IMR-90 (cell line): Measurements from ENCODE around the gene TAS2R40. TPM values are rescaled to one million over a fixed set of nuclear protein-coding genes. Genes with fewer than 3 reads are reported as not detected.

Experiments
- ATAC-seq: fragments of 200-7000 bp; cut with Tn5 transposase; 2 replicates; pipeline ENCODE4 v1.9.1; 2020; ENCODE audit warnings: low read depth, mild to moderate bottlenecking, moderate library complexity
- BruUV-seq: library from RNA; stranded (reverse); fragments of 400-500 nt; replicated peaks from 2 replicates; lab custom pipeline; 2021; lab: Mats Ljungman, UMichigan
- CTCF ChIA-PET: fragments of 300-600 bp; formaldehyde crosslinking; extraction: SDS; loops from one replicate; lab custom pipeline; 2021; ENCODE audit warnings: antibody characterized with exemption; lab: Yijun Ruan, JAX
- POLR2A ChIA-PET: fragments of 300-600 bp; sonication (Branson Sonifier 250); formaldehyde crosslinking; loops from one replicate; lab custom pipeline; 2022; ENCODE audit warnings: antibody characterized with exemption; ENCODE audit not compliant: unreplicated experiment; lab: Charles Lee
- DNase-seq: peaks from one replicate; pipeline ENCODE4 v3.0.0; 2013
- H2AFZ ChIP-seq: replicated peaks from 2 replicates; pipeline ENCODE3; 2013; ENCODE audit warnings: low read length, mild to moderate bottlenecking; ENCODE audit not compliant: poor library complexity
- H2AK5ac ChIP-seq: 2 replicates; pipeline ENCODE4 v1.6.1; 2013; ENCODE audit warnings: low read depth, low read length, inconsistent platforms
- H2AK9ac ChIP-seq: replicated peaks from 2 replicates; pipeline ENCODE3; 2013; ENCODE audit warnings: mild to moderate bottlenecking, low read depth, low read length, moderate library complexity; ENCODE audit not compliant: poor library complexity
- H2BK120ac ChIP-seq: 2 replicates; pipeline ENCODE4 v1.6.1; 2013; ENCODE audit warnings: low read depth, low read length, inconsistent platforms
- H2BK15ac ChIP-seq: 3 replicates; pipeline ENCODE4 v1.6.1; 2013; ENCODE audit warnings: low read depth, low read length, inconsistent platforms
- H2BK20ac ChIP-seq: 2 replicates; pipeline ENCODE4 v1.6.1; 2013; ENCODE audit warnings: low read depth, mild to moderate bottlenecking, inconsistent platforms, low read length, moderate library complexity
- H2BK5ac ChIP-seq: 2 replicates; pipeline ENCODE4 v1.6.1; 2013; ENCODE audit warnings: mild to moderate bottlenecking, low read depth, low read length, inconsistent platforms; ENCODE audit not compliant: poor library complexity, severe bottlenecking
- H3K14ac ChIP-seq: replicated peaks from 2 replicates; pipeline ENCODE4 v1.6.1; 2013; ENCODE audit warnings: low read depth, low read length, inconsistent platforms
- H3K18ac ChIP-seq: 2 replicates; pipeline ENCODE4 v1.6.1; 2013; ENCODE audit warnings: low read depth, low read length, control low read depth
- H3K23ac ChIP-seq: 2 replicates; pipeline ENCODE4 v1.6.1; 2013; ENCODE audit warnings: low read depth, low read length, inconsistent platforms
- H3K27ac ChIP-seq: 2 replicates; pipeline ENCODE4 v1.5.1; 2013; ENCODE audit warnings: mild to moderate bottlenecking, control low read depth, low read length; ENCODE audit not compliant: insufficient read depth
- H3K27me3 ChIP-seq: 2 replicates; pipeline ENCODE4 v1.6.1; 2013; ENCODE audit warnings: low read length; ENCODE audit not compliant: control insufficient read depth, insufficient read depth
- H3K36me3 ChIP-seq: 2 replicates; pipeline ENCODE4 v1.6.1; 2013; ENCODE audit warnings: low read length, mixed read lengths; ENCODE audit not compliant: control insufficient read depth, insufficient read depth
- H3K4ac ChIP-seq: 2 replicates; pipeline ENCODE4 v1.6.1; 2013; ENCODE audit warnings: low read depth, low read length, inconsistent platforms
- H3K4me1 ChIP-seq: 2 replicates; pipeline ENCODE4 v1.6.1; 2013; ENCODE audit warnings: low read length, mixed read lengths; ENCODE audit not compliant: control insufficient read depth, insufficient read depth
- H3K4me2 ChIP-seq: 2 replicates; pipeline ENCODE4 v1.6.1; 2013; ENCODE audit warnings: low read depth, mild to moderate bottlenecking, control low read depth, low read length, moderate library complexity
- H3K4me3 ChIP-seq: 2 replicates; pipeline ENCODE4 v1.5.1; 2013; ENCODE audit warnings: low read depth, mild to moderate bottlenecking, control low read depth, low read length, moderate library complexity; ENCODE audit not compliant: insufficient read depth
- H3K56ac ChIP-seq: 2 replicates; pipeline ENCODE4 v1.6.1; 2013; ENCODE audit warnings: low read length, inconsistent platforms; ENCODE audit not compliant: insufficient read depth; ENCODE audit errors: extremely low read depth
- H3K79me1 ChIP-seq, 2 experiments: 2 replicates each; pipeline ENCODE4 v1.6.1; 2013; ENCODE audit warnings: low read length in 2 of 2, inconsistent platforms in 1 of 2, low read depth in 1 of 2
- H3K9ac ChIP-seq: 2 replicates; pipeline ENCODE4 v1.6.1; 2013; ENCODE audit warnings: low read depth, low read length, control low read depth
- H3K9me1 ChIP-seq: 2 replicates; pipeline ENCODE4 v1.6.1; 2013; ENCODE audit warnings: low read length, inconsistent platforms; ENCODE audit not compliant: insufficient read depth
- H3K9me3 ChIP-seq: 2 replicates; pipeline ENCODE4 v1.6.1; 2013; ENCODE audit warnings: low read length; ENCODE audit not compliant: control insufficient read depth, insufficient read depth
- H4K20me1 ChIP-seq: 2 replicates; pipeline ENCODE4 v1.6.1; 2013; ENCODE audit warnings: low read length, inconsistent platforms; ENCODE audit not compliant: insufficient read depth
- H4K5ac ChIP-seq: 2 replicates; pipeline ENCODE4 v1.6.1; 2013; ENCODE audit warnings: mild to moderate bottlenecking, low read depth, low read length, control low read depth
- H4K8ac ChIP-seq, 2 experiments: 2 replicates each; pipeline ENCODE4 v1.6.1; 2013; ENCODE audit warnings: low read depth in 2 of 2, low read length in 2 of 2, control low read depth in 1 of 2, inconsistent platforms in 1 of 2
- H4K91ac ChIP-seq: 2 replicates; pipeline ENCODE4 v1.6.1; 2013; ENCODE audit warnings: low read depth, low read length, inconsistent platforms; ENCODE audit not compliant: insufficient read depth
- BHLHE40 ChIP-seq: fragments of 150-350 bp; IDR thresholded peaks from 2 replicates; pipeline ENCODE4 v1.6.1; 2016; ENCODE audit warnings: mild to moderate bottlenecking, low read depth, low read length
- CEBPB ChIP-seq: IDR thresholded peaks from 2 replicates; pipeline ENCODE4 v1.6.1; 2012; ENCODE audit warnings: low read depth, low read length, improper control_type of control experiment
- CHD1 ChIP-seq: IDR thresholded peaks from 2 replicates; pipeline ENCODE4 v1.6.1; 2012; ENCODE audit warnings: low read depth, low read length, improper control_type of control experiment
- CTCF ChIP-seq: conservative IDR thresholded peaks from 2 replicates; pipeline ENCODE4 v1.5.1; 2012; ENCODE audit warnings: mild to moderate bottlenecking, low read depth, low read length, improper control_type of control experiment
- FOS ChIP-seq: fragments of 150-350 bp; IDR thresholded peaks from 2 replicates; pipeline ENCODE4 v1.6.1; 2016; ENCODE audit warnings: low read depth, low read length
- MAFK ChIP-seq: IDR thresholded peaks from 2 replicates; pipeline ENCODE4 v1.6.1; 2012; ENCODE audit warnings: low read depth, low read length, improper control_type of control experiment
- MAZ ChIP-seq: IDR thresholded peaks from 2 replicates; pipeline ENCODE4 v1.6.1; 2012; ENCODE audit warnings: low read depth, mild to moderate bottlenecking, low read length, improper control_type of control experiment, moderate library complexity, borderline replicate concordance
- MXI1 ChIP-seq: IDR thresholded peaks from 2 replicates; pipeline ENCODE4 v1.6.1; 2012; ENCODE audit warnings: low read depth, mild to moderate bottlenecking, low read length, moderate library complexity, borderline replicate concordance
- NFE2L2 ChIP-seq: fragments of 150-350 bp; IDR thresholded peaks from 2 replicates; pipeline ENCODE4 v1.6.1; 2016; ENCODE audit warnings: low read depth, mild to moderate bottlenecking, low read length
- POLR2A ChIP-seq: IDR thresholded peaks from 2 replicates; pipeline ENCODE4 v1.6.1; 2012; ENCODE audit warnings: mild to moderate bottlenecking, low read depth, low read length
- RAD21 ChIP-seq: IDR thresholded peaks from 2 replicates; pipeline ENCODE4 v1.6.1; 2012; ENCODE audit warnings: low read length, improper control_type of control experiment
- RCOR1 ChIP-seq: IDR thresholded peaks from 2 replicates; pipeline ENCODE4 v1.6.1; 2012; ENCODE audit warnings: mild to moderate bottlenecking, low read length, improper control_type of control experiment; ENCODE audit not compliant: insufficient replicate concordance
- RFX5 ChIP-seq: IDR thresholded peaks from 2 replicates; pipeline ENCODE4 v1.8.0; 2012; ENCODE audit warnings: low read depth, mild to moderate bottlenecking, low read length, moderate library complexity
- SMC3 ChIP-seq: fragments of 150-350 bp; IDR thresholded peaks from 2 replicates; pipeline ENCODE4 v1.6.1; 2016; ENCODE audit warnings: low read depth, mild to moderate bottlenecking, antibody characterized with exemption, low read length, moderate library complexity
- USF2 ChIP-seq: fragments of 150-350 bp; IDR thresholded peaks from 2 replicates; pipeline ENCODE4 v1.6.1; 2017; ENCODE audit warnings: mild to moderate bottlenecking, antibody characterized with exemption, low read length, low read depth
- WGBS, 2 experiments: methylation state at CpG; one replicate each; pipeline versions ENCODE4 v1.1.5 to v1.1.7; 2013; ENCODE audit warnings: missing lambda C conversion rate in 2 of 2; ENCODE audit not compliant: insufficient read length in 1 of 2; ENCODE audit errors: extremely low coverage in 2 of 2; 5-methylcytosine and 5-hydroxymethylcytosine counted together
- dilution Hi-C: fragments of 300-500 bp; cut with HindIII; formaldehyde crosslinking; loops from one replicate; pipeline ENCODE4 v1.14.3; 2018; ENCODE audit warnings: low sequenced_read_pairs; ENCODE audit not compliant: unreplicated experiment
- in situ Hi-C: fragments of 300-500 bp; cut with MboI; formaldehyde crosslinking; loops from 3 replicates; pipeline ENCODE4 v1.14.3; 2019; ENCODE audit warnings: low sequenced_read_pairs, inconsistent platforms, mixed read lengths
- intact Hi-C: fragments of 100-400 bp; cut with micrococcal nuclease; formaldehyde crosslinking; loops from 2 replicates; pipeline ENCODE4 v1.10.0; 2022
- polyA plus RNA-seq, 3 experiments: library from polyadenylated mRNA; depleted of rRNA; stranded (reverse); fragments of >200 nt; gene quantifications; 2 replicates each; pipeline ENCODE4 v1.2.3, GENCODE V29; 2012; ENCODE audit warnings: low replicate concordance in 1 of 3
- total RNA-seq: library from RNA; depleted of rRNA; stranded (reverse); fragments of >200 nt; gene quantifications from 2 replicates; pipeline ENCODE4 v1.2.3, GENCODE V29; 2012
- TF ChIP-seq, protein P1 (sequence below): fragments of 150-350 bp; IDR thresholded peaks from 2 replicates; pipeline ENCODE4 v1.6.1; 2016; ENCODE audit warnings: low read depth, mild to moderate bottlenecking, low read length, moderate library complexity, borderline replicate concordance

TAS2R40 gene
- total and polyA plus RNA-seq, 2 of the 4 experiments (the other 2 are of a cell fraction), result not detected

DNA sequence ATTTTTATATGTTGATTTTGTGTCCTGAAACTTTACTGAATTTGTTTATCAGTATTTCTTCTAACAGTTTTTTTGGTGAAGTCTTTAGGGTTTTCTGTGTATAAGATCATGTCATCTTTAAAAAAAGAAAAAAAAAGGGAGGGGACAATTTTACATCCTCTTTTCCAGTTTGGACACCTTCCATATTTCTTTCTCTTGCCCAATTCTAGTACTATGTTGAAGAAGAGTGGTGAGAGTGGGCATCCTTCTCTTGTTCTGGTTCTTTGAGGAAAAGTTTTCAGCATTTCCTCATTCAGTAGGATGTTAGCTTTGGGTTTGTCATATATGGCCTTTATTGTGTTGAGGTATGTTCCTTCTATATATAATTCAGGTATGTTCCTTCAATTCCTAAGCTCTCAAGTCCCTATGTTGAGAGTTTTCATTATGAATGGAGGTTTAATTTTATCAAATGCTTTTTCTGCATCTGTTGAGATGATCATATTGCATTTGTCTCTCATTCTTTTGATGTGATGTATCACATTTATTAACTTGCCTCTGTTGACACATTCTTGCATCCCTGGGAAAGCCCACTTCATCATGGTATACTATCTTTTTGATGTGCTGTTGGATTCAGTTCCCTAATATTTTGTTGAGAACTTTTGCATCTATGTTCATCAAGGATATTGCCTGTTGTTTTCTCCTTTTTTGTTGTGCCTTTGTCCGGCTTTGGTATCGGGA is 12.1 kb downstream of the TAS2R40 start:
- H2BK20ac ChIP-seq, result no peak overlapping the region
- no peak overlapping the region for H3K56ac ChIP-seq
- no peaks in the 10 kb centered on the region for H3K27me3 ChIP-seq
- no peak overlapping the region for H4K5ac ChIP-seq
- H2AK9ac ChIP-seq, result no peak overlapping the region
- no peak overlapping the region for H2BK5ac ChIP-seq
- no peak overlapping the region for H3K4ac ChIP-seq
- dilution Hi-C loops, result no loop called here
- ChIA-PET POLR2A (no interaction called here), CTCF (no interaction called here)
- no peak overlapping the region for H3K4me2 ChIP-seq
- no peak overlapping the region for H3K4me3 ChIP-seq
- TF ChIP-seq MXI1, result no peak
- TF ChIP-seq RCOR1, result no peak
- no peak for TF ChIP-seq MAFK
- no peak for TF ChIP-seq CTCF
- TF ChIP-seq RFX5, result no peak
- no peak for TF ChIP-seq SMC3
- TF ChIP-seq, protein P1, sequence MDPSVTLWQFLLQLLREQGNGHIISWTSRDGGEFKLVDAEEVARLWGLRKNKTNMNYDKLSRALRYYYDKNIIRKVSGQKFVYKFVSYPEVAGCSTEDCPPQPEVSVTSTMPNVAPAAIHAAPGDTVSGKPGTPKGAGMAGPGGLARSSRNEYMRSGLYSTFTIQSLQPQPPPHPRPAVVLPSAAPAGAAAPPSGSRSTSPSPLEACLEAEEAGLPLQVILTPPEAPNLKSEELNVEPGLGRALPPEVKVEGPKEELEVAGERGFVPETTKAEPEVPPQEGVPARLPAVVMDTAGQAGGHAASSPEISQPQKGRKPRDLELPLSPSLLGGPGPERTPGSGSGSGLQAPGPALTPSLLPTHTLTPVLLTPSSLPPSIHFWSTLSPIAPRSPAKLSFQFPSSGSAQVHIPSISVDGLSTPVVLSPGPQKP, result no peak
- no peak for TF ChIP-seq MAZ
- TF ChIP-seq FOS, result no peak
- no peak for TF ChIP-seq CEBPB
- TF ChIP-seq USF2, result no peak
- TF ChIP-seq CHD1, result no peak
- TF ChIP-seq BHLHE40, result no peak
- no peak for TF ChIP-seq NFE2L2
- TF ChIP-seq RAD21, result no peak
- no peak for TF ChIP-seq POLR2A
- H4K91ac ChIP-seq, result no peak overlapping the region
- no peak overlapping the region for H2AFZ ChIP-seq
- BruUV-seq, result no TSS peak
- H4K8ac ChIP-seq, result no peak overlapping the region
- no CpG with 5 or more reads among the region's 2 CpGs for WGBS, 2 experiments
- H3K79me1 ChIP-seq, result no peaks in the 10 kb centered on the region
- no peak for DNase-seq
- H3K18ac ChIP-seq, result no peak overlapping the region
- peaks cover 8% of the 10 kb centered on the region; the same call in 1 of the 2 replicates for H3K9me1 ChIP-seq
- no peak overlapping the region for H3K9ac ChIP-seq
- H3K14ac ChIP-seq, result no peak overlapping the region
- no peak overlapping the region for H3K27ac ChIP-seq
- no peak overlapping the region for H2BK120ac ChIP-seq
- peaks cover 2% of the 10 kb centered on the region; the same call in 1 of the 2 replicates for H3K9me3 ChIP-seq
- no peak for ATAC-seq
- in situ Hi-C loops, result no loop called here
- H4K20me1 ChIP-seq, result no peaks in the 10 kb centered on the region
- peaks cover 2% of the 10 kb centered on the region; the same call in 1 of the 2 replicates for H3K4me1 ChIP-seq
- H2AK5ac ChIP-seq, result no peak overlapping the region
- H2BK15ac ChIP-seq, result no peak overlapping the region
- H3K36me3 ChIP-seq, result no peaks in the 10 kb centered on the region
- no peak overlapping the region for H3K23ac ChIP-seq
- intact Hi-C loops, result no loop called here
